ENCODE data around the gene THEMIS. TPM values are rescaled to one million over a fixed set of nuclear protein-coding genes. Genes with fewer than 3 reads are reported as not detected.

THEMIS gene
- polyA plus RNA-seq (2013, experiment 1 of 2), result not detected
- polyA plus RNA-seq (2013, experiment 2 of 2), result not detected

GRCh38 chr6:127900935-127901334 lies at the start of gene THEMIS:
THEMIS (minus strand) TSS chr6:127901058; CDS start chr6:127900932, 126 bp downstream.
- WGBS, result 96% methylated on average over 2 of the region's 2 CpGs
- Histone ChIP-seq H3K9ac (ENCODE audit: low read depth, low read length) (no peak within 1 kb of the TSS), H3K4me1 (ENCODE audit: insufficient read depth, low read length) (0 out of 2 replicates have a peak, but pooled peaks cover 5% of the 10 kb centered on the region), H3K27ac (ENCODE audit: low read depth, low read length) (no peak within 1 kb of the TSS), H3K36me3 (ENCODE audit: insufficient read depth, low read length) (no peaks in the 10 kb centered on the region), H3K4me3 (ENCODE audit: low read length) (no peak within 1 kb of the TSS), H3K9me3 (ENCODE audit: insufficient read depth, low read depth, low read length) (no peaks in the 10 kb centered on the region), H3K27me3 (ENCODE audit: insufficient read depth, low read length) (no peaks in the 10 kb centered on the region)

- Histone ChIP-seq H3K4me3 (ENCODE audit: low read length) (no peak overlapping the region), H3K9me3 (ENCODE audit: insufficient read depth, low read depth, low read length) (no peaks in the 10 kb centered on the region), H3K27me3 (ENCODE audit: insufficient read depth, low read length) (no peaks in the 10 kb centered on the region), H3K27ac (ENCODE audit: low read depth, low read length) (no peak overlapping the region), H3K4me1 (ENCODE audit: insufficient read depth, low read length) (no peaks in the 10 kb centered on the region), H3K36me3 (ENCODE audit: insufficient read depth, low read length) (no peaks in the 10 kb centered on the region), H3K9ac (ENCODE audit: low read depth, low read length) (no peak overlapping the region)
- 99% methylated on average over 3 of the region's 3 CpGs for WGBS
These were observed 48.4 kb upstream of the THEMIS start for GRCh38 chr6:127949251-127949650.

- no peaks in the 10 kb centered on the region for H3K36me3 ChIP-seq (ENCODE audit: insufficient read depth, low read length)
- H3K27ac ChIP-seq (ENCODE audit: low read depth, low read length), result no peak overlapping the region
- H3K9ac ChIP-seq (ENCODE audit: low read depth, low read length), result no peak overlapping the region
- no peaks in the 10 kb centered on the region for H3K27me3 ChIP-seq (ENCODE audit: insufficient read depth, low read length)
- H3K9me3 ChIP-seq (ENCODE audit: insufficient read depth, low read depth, low read length), result no peaks in the 10 kb centered on the region
- no peaks in the 10 kb centered on the region for H3K4me1 ChIP-seq (ENCODE audit: insufficient read depth, low read length)
- H3K4me3 ChIP-seq (ENCODE audit: low read length), result no peak overlapping the region
- 97% methylated on average over 2 of the region's 2 CpGs for WGBS
These were observed 45.5 kb upstream of the THEMIS start for GRCh38 chr6:127946388-127946787.

GRCh38 chr6:127945434-127946097 lies 44.7 kb upstream of the THEMIS start:
- no peaks in the 10 kb centered on the region for H3K27me3 ChIP-seq (ENCODE audit: insufficient read depth, low read length)
- no peaks in the 10 kb centered on the region for H3K36me3 ChIP-seq (ENCODE audit: insufficient read depth, low read length)
- H3K4me3 ChIP-seq (ENCODE audit: low read length), result no peak overlapping the region
- no peak overlapping the region for H3K9ac ChIP-seq (ENCODE audit: low read depth, low read length)
- H3K4me1 ChIP-seq (ENCODE audit: insufficient read depth, low read length), result no peaks in the 10 kb centered on the region
- WGBS, result 94% methylated on average over 3 of the region's 3 CpGs
- H3K27ac ChIP-seq (ENCODE audit: low read depth, low read length), result no peak overlapping the region
- H3K9me3 ChIP-seq (ENCODE audit: insufficient read depth, low read depth, low read length), result no peaks in the 10 kb centered on the region

GRCh38 chr6:127941228-127941627 lies 40.4 kb upstream of the THEMIS start:
- no peak overlapping the region for H3K9ac ChIP-seq (ENCODE audit: low read depth, low read length)
- H3K9me3 ChIP-seq (ENCODE audit: insufficient read depth, low read depth, low read length), result no peaks in the 10 kb centered on the region
- H3K27ac ChIP-seq (ENCODE audit: low read depth, low read length), result no peak overlapping the region
- H3K36me3 ChIP-seq (ENCODE audit: insufficient read depth, low read length), result no peaks in the 10 kb centered on the region
- WGBS, result 93% methylated on average over 5 of the region's 5 CpGs
- peaks cover 9% of the 10 kb centered on the region; the same call in 1 of the 2 replicates for H3K4me1 ChIP-seq (ENCODE audit: insufficient read depth, low read length)
- no peak overlapping the region for H3K4me3 ChIP-seq (ENCODE audit: low read length)
- no peaks in the 10 kb centered on the region for H3K27me3 ChIP-seq (ENCODE audit: insufficient read depth, low read length)

- no peaks in the 10 kb centered on the region for H3K27me3 ChIP-seq (ENCODE audit: insufficient read depth, low read length)
- H3K4me3 ChIP-seq (ENCODE audit: low read length), result no peak overlapping the region
- no peak overlapping the region for H3K27ac ChIP-seq (ENCODE audit: low read depth, low read length)
- H3K4me1 ChIP-seq (ENCODE audit: insufficient read depth, low read length), result peaks cover 9% of the 10 kb centered on the region; the same call in 1 of the 2 replicates
- H3K9me3 ChIP-seq (ENCODE audit: insufficient read depth, low read depth, low read length), result no peaks in the 10 kb centered on the region
- 87% methylated on average over 2 of the region's 3 CpGs for WGBS
- no peaks in the 10 kb centered on the region for H3K36me3 ChIP-seq (ENCODE audit: insufficient read depth, low read length)
- H3K9ac ChIP-seq (ENCODE audit: low read depth, low read length), result no peak overlapping the region
These were observed 38.7 kb upstream of the THEMIS start for GRCh38 chr6:127939442-127940066.

- Histone ChIP-seq H3K36me3 (ENCODE audit: insufficient read depth, low read length) (no peaks in the 10 kb centered on the region), H3K27ac (ENCODE audit: low read depth, low read length) (no peak overlapping the region), H3K27me3 (ENCODE audit: insufficient read depth, low read length) (no peaks in the 10 kb centered on the region), H3K4me3 (ENCODE audit: low read length) (no peak overlapping the region), H3K4me1 (ENCODE audit: insufficient read depth, low read length) (peaks cover 9% of the 10 kb centered on the region; the same call in 1 of the 2 replicates), H3K9me3 (ENCODE audit: insufficient read depth, low read depth, low read length) (no peaks in the 10 kb centered on the region), H3K9ac (ENCODE audit: low read depth, low read length) (no peak overlapping the region)
These were observed 37.8 kb upstream of the THEMIS start for GRCh38 chr6:127938701-127939100.

GRCh38 chr6:127937747-127938146 lies 36.9 kb upstream of the THEMIS start:
- Histone ChIP-seq H3K9ac (ENCODE audit: low read depth, low read length) (no peak overlapping the region), H3K4me3 (ENCODE audit: low read length) (no peak overlapping the region), H3K9me3 (ENCODE audit: insufficient read depth, low read depth, low read length) (peaks cover 7% of the 10 kb centered on the region), H3K27ac (ENCODE audit: low read depth, low read length) (no peak overlapping the region), H3K4me1 (ENCODE audit: insufficient read depth, low read length) (peaks cover 9% of the 10 kb centered on the region; the same call in 1 of the 2 replicates), H3K27me3 (ENCODE audit: insufficient read depth, low read length) (no peaks in the 10 kb centered on the region), H3K36me3 (ENCODE audit: insufficient read depth, low read length) (no peaks in the 10 kb centered on the region)

- Histone ChIP-seq H3K36me3 (ENCODE audit: insufficient read depth, low read length) (no peaks in the 10 kb centered on the region), H3K9me3 (ENCODE audit: insufficient read depth, low read depth, low read length) (peaks cover 11% of the 10 kb centered on the region), H3K27me3 (ENCODE audit: insufficient read depth, low read length) (no peaks in the 10 kb centered on the region), H3K4me3 (ENCODE audit: low read length) (no peak overlapping the region), H3K4me1 (ENCODE audit: insufficient read depth, low read length) (peaks cover 9% of the 10 kb centered on the region; the same call in 1 of the 2 replicates), H3K9ac (ENCODE audit: low read depth, low read length) (no peak overlapping the region), H3K27ac (ENCODE audit: low read depth, low read length) (no peak overlapping the region)
- 94% methylated on average over 2 of the region's 2 CpGs for WGBS
These were observed 36.2 kb upstream of the THEMIS start for GRCh38 chr6:127937102-127937501.

GRCh38 chr6:127934956-127935355 lies 34.1 kb upstream of the THEMIS start:
- H3K9ac ChIP-seq (ENCODE audit: low read depth, low read length), result no peak overlapping the region
- no peak overlapping the region for H3K4me3 ChIP-seq (ENCODE audit: low read length)
- H3K36me3 ChIP-seq (ENCODE audit: insufficient read depth, low read length), result no peaks in the 10 kb centered on the region
- H3K9me3 ChIP-seq (ENCODE audit: insufficient read depth, low read depth, low read length), result peaks cover 11% of the 10 kb centered on the region
- H3K27me3 ChIP-seq (ENCODE audit: insufficient read depth, low read length), result no peaks in the 10 kb centered on the region
- WGBS, result 100% methylated on average over 1 of the region's 1 CpG
- H3K4me1 ChIP-seq (ENCODE audit: insufficient read depth, low read length), result peaks cover 9% of the 10 kb centered on the region; the same call in 1 of the 2 replicates
- no peak overlapping the region for H3K27ac ChIP-seq (ENCODE audit: low read depth, low read length)

- Histone ChIP-seq H3K9me3 (ENCODE audit: insufficient read depth, low read depth, low read length) (peaks cover 11% of the 10 kb centered on the region), H3K27ac (ENCODE audit: low read depth, low read length) (no peak overlapping the region)
- WGBS, result 91% methylated on average over 6 of the region's 7 CpGs
These were observed 33.3 kb upstream of the THEMIS start for GRCh38 chr6:127933852-127934840.

More at GRCh38 chr6:127933852-127934840, 33.3 kb upstream of the THEMIS start:
- Histone ChIP-seq H3K36me3 (ENCODE audit: insufficient read depth, low read length) (no peaks in the 10 kb centered on the region), H3K27me3 (ENCODE audit: insufficient read depth, low read length) (no peaks in the 10 kb centered on the region), H3K9ac (ENCODE audit: low read depth, low read length) (no peak overlapping the region), H3K4me1 (ENCODE audit: insufficient read depth, low read length) (peaks cover 5% of the 10 kb centered on the region; the same call in 1 of the 2 replicates), H3K4me3 (ENCODE audit: low read length) (no peak overlapping the region)

Data from HUES64 (cell line).